MM.1S (cell line): ENCODE measurements around the gene NUTM1.

Experiments
- DNase-seq: peaks from one replicate; pipeline ENCODE4 v3.0.0-alpha.2; 2015
- H2AFZ ChIP-seq: fragments of 300-600 bp; sonication (generic); 2 replicates; pipeline ENCODE4 v1.6.0; 2016; ENCODE audit warnings: antibody characterized with exemption, low read length
- H3F3A ChIP-seq: fragments of 300-600 bp; sonication (generic); 2 replicates; pipeline ENCODE4 v1.6.1; 2016; ENCODE audit warnings: mild to moderate bottlenecking, antibody characterized with exemption, low read length, moderate library complexity, mixed read lengths; ENCODE audit not compliant: insufficient read depth
- H3K27ac ChIP-seq: fragments of 300-600 bp; sonication (generic); 2 replicates; pipeline ENCODE4 v1.5.1; 2016; ENCODE audit warnings: mild to moderate bottlenecking, low read length
- H3K27me3 ChIP-seq: fragments of 300-600 bp; sonication (generic); replicated peaks from 2 replicates; pipeline ENCODE4 v1.6.0; 2016; ENCODE audit warnings: low read length; ENCODE audit not compliant: insufficient read depth
- H3K36me3 ChIP-seq: fragments of 300-600 bp; sonication (generic); replicated peaks from 2 replicates; pipeline ENCODE4 v1.6.1; 2016; ENCODE audit warnings: mild to moderate bottlenecking, low read length, mixed read lengths; ENCODE audit not compliant: insufficient read depth
- H3K4me1 ChIP-seq: fragments of 300-600 bp; sonication (generic); 2 replicates; pipeline ENCODE4 v1.6.1; 2016; ENCODE audit warnings: low read length, mixed read lengths
- H3K4me2 ChIP-seq: fragments of 300-600 bp; sonication (generic); 2 replicates; pipeline ENCODE4 v1.6.0; 2016; ENCODE audit warnings: low read depth, low read length
- H3K4me3 ChIP-seq: fragments of 300-600 bp; sonication (generic); 2 replicates; pipeline ENCODE4 v1.5.1; 2016; ENCODE audit warnings: low read length, mixed read lengths
- H3K79me2 ChIP-seq: fragments of 300-600 bp; sonication (generic); 2 replicates; pipeline ENCODE4 v1.6.1; 2016; ENCODE audit warnings: mixed run types, low read length, mixed read lengths
- H3K9ac ChIP-seq: fragments of 300-600 bp; sonication (generic); 2 replicates; pipeline ENCODE4 v1.6.1; 2016; ENCODE audit warnings: low read length, mixed read lengths
- H3K9me2 ChIP-seq: fragments of 300-600 bp; sonication (generic); replicated peaks from 2 replicates; pipeline ENCODE4 v1.6.1; 2016; ENCODE audit warnings: mild to moderate bottlenecking, low read length, mixed read lengths; ENCODE audit not compliant: insufficient read depth
- H3K9me3 ChIP-seq: fragments of 300-600 bp; sonication (generic); replicated peaks from 2 replicates; pipeline ENCODE4 v1.6.1; 2016; ENCODE audit warnings: mild to moderate bottlenecking, low read length, mixed read lengths; ENCODE audit not compliant: insufficient read depth
- H4K20me1 ChIP-seq: fragments of 300-600 bp; sonication (generic); 2 replicates; pipeline ENCODE4 v1.6.1; 2016; ENCODE audit warnings: mild to moderate bottlenecking, low read length, moderate library complexity, mixed read lengths; ENCODE audit not compliant: insufficient read depth
- EZH2 ChIP-seq: fragments of 300-600 bp; sonication (generic); optimal IDR thresholded peaks from 2 replicates; pipeline ENCODE3; 2017; ENCODE audit warnings: low read depth, mild to moderate bottlenecking, antibody characterized with exemption, low read length, mixed read lengths
- EZH2phosphoT487 ChIP-seq: fragments of 300-600 bp; sonication (generic); IDR thresholded peaks from 2 replicates; pipeline ENCODE4 v1.6.1; 2018; ENCODE audit warnings: antibody characterized with exemption, low read length
- TF ChIP-seq, protein P1 (sequence below): fragments of 300-600 bp; sonication (generic); IDR thresholded peaks from 2 replicates; pipeline ENCODE4 v1.5.1; 2016; ENCODE audit warnings: antibody characterized with exemption, low read length, mixed read lengths

NUTM1 gene

DNA sequence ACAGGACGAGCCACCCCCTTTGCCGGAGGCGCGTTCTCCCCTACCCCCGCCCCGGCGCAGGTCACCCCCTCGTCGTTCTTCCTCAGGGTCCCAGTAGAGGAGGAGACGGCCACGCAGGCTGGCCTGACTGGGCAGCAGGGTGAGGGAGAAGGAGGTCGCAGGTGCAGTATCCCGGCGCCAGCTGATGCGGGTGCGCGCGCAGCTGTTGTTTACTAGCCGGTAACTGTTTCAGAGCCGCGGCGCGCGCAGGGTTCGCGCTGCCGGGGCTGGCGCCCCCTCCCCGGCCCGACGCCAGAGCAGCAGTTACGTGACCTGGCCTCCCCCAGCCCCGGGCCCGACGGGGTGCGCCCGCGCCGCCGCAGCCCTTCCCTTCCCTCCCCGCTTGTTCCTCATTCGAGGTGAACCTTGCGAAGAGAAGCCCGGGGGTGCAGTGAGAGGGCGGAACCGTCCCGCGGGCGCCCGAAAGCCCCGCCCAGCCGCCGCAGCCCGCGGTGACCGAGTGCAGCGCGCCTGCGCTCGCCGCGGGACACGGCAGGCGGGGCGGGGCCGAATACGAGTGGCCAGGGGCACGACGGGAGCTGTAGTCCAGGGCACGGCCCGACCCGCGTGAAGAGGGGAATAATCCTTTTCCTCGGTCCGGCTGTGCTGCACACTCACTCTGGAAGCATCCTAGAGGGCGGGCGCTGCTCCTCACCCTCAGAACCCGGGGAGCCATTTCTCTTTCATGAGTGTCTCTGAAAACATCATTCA, 5.4 kb upstream of the NUTM1 start, which contains the start of gene SLC12A6:
TSS of gene SLC12A6 (minus strand) at position 225 of the 750 bp plus-strand sequence. CDS start 1,101 bp downstream, outside the sequence.
- peak; percentile 94 for DNase-seq
- Histone ChIP-seq H3K27me3 (no peaks in the 10 kb centered on the region), H3K4me3 (peak within 1 kb of the TSS; percentile 87), H3K9ac (peak within 1 kb of the TSS; percentile 83), H3K4me1 (peaks cover 14% of the 10 kb centered on the region), H3K4me2 (peak within 1 kb of the TSS; percentile 92), H2AFZ (peak within 1 kb of the TSS; percentile 65), H3K36me3 (no peaks in the 10 kb centered on the region; the same call in 1 of the 2 replicates), H3F3A (peaks cover 49% of the 10 kb centered on the region), H3K27ac (peak within 1 kb of the TSS; percentile 80), H3K9me3 (no peaks in the 10 kb centered on the region), H3K79me2 (peaks cover 75% of the 10 kb centered on the region), H3K9me2 (no peaks in the 10 kb centered on the region), H4K20me1 (no peaks in the 10 kb centered on the region)
- TF ChIP-seq, protein P1, sequence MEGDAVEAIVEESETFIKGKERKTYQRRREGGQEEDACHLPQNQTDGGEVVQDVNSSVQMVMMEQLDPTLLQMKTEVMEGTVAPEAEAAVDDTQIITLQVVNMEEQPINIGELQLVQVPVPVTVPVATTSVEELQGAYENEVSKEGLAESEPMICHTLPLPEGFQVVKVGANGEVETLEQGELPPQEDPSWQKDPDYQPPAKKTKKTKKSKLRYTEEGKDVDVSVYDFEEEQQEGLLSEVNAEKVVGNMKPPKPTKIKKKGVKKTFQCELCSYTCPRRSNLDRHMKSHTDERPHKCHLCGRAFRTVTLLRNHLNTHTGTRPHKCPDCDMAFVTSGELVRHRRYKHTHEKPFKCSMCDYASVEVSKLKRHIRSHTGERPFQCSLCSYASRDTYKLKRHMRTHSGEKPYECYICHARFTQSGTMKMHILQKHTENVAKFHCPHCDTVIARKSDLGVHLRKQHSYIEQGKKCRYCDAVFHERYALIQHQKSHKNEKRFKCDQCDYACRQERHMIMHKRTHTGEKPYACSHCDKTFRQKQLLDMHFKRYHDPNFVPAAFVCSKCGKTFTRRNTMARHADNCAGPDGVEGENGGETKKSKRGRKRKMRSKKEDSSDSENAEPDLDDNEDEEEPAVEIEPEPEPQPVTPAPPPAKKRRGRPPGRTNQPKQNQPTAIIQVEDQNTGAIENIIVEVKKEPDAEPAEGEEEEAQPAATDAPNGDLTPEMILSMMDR: no peak
- TF ChIP-seq EZH2phosphoT487 (no peak), EZH2 (no peak)

- peak overlapping the region; percentile 81; the same call in 1 of the 2 replicates for H3K4me2 ChIP-seq
- peaks cover 51% of the 10 kb centered on the region for H3F3A ChIP-seq
- H3K4me3 ChIP-seq: peak overlapping the region; percentile 87
- no peaks in the 10 kb centered on the region for H3K27me3 ChIP-seq
- no peak overlapping the region for H3K9ac ChIP-seq
- H3K9me3 ChIP-seq: no peaks in the 10 kb centered on the region
- H3K9me2 ChIP-seq: no peaks in the 10 kb centered on the region
- no peaks in the 10 kb centered on the region for H4K20me1 ChIP-seq
- TF ChIP-seq EZH2phosphoT487: no peak
- TF ChIP-seq, protein P1: no peak
- no peak for TF ChIP-seq EZH2
- no peak for DNase-seq
- no peak overlapping the region for H3K27ac ChIP-seq
- H2AFZ ChIP-seq: no peak overlapping the region
- peaks cover 72% of the 10 kb centered on the region for H3K79me2 ChIP-seq
- peaks cover 14% of the 10 kb centered on the region for H3K4me1 ChIP-seq
- H3K36me3 ChIP-seq: no peaks in the 10 kb centered on the region; the same call in 1 of the 2 replicates
Observed at GRCh38 chr15:34338347-34338746, 4.8 kb upstream of the NUTM1 start.

GRCh38 chr15:34339946-34340345, 3.2 kb upstream of the NUTM1 start:
- Histone ChIP-seq H2AFZ (no peak overlapping the region), H3K9ac (no peak overlapping the region), H3K4me2 (no peak overlapping the region), H3K4me1 (peaks cover 11% of the 10 kb centered on the region; the same call in 1 of the 2 replicates), H3K79me2 (peaks cover 56% of the 10 kb centered on the region), H3K9me3 (no peaks in the 10 kb centered on the region), H4K20me1 (no peaks in the 10 kb centered on the region), H3K27me3 (no peaks in the 10 kb centered on the region), H3K36me3 (no peaks in the 10 kb centered on the region; the same call in 1 of the 2 replicates), H3K27ac (no peak overlapping the region), H3F3A (peaks cover 40% of the 10 kb centered on the region), H3K4me3 (no peak overlapping the region), H3K9me2 (no peaks in the 10 kb centered on the region)
- DNase-seq: no peak
- no peak for TF ChIP-seq EZH2
- TF ChIP-seq, protein P1: no peak
- no peak for TF ChIP-seq EZH2phosphoT487
